SK-N-SH (cell line): Measurements from ENCODE around the gene RPS6KA1.

ENCODE experiments used
- CTCF ChIP-seq: fragments of 200-600 bp; sonication (generic); IDR thresholded peaks from 2 replicates; pipeline ENCODE4 v1.6.1; 2017; ENCODE audit warnings: antibody characterized with exemption, mild to moderate bottlenecking, moderate library complexity
- EP300 ChIP-seq, 2 experiments: IDR thresholded peaks; 2 replicates each; pipeline versions ENCODE4 v1.4.0 to v1.6.1; 2012; ENCODE audit warnings: borderline replicate concordance in 1 of 2, low read depth in 1 of 2, low read length in 1 of 2
- FOXJ3 ChIP-seq: sonication (generic); formaldehyde crosslinking; IDR thresholded peaks from 2 replicates; pipeline ENCODE4 v1.5.1; 2020; ENCODE audit warnings: mild to moderate bottlenecking, missing genetic modification reagents
- GATA2 ChIP-seq: sonication (generic); formaldehyde crosslinking; IDR thresholded peaks from 2 replicates; pipeline ENCODE4 v1.5.0; 2020; ENCODE audit warnings: mild to moderate bottlenecking, missing genetic modification reagents
- MAX ChIP-seq: IDR thresholded peaks from 2 replicates; pipeline ENCODE4 v1.4.0; 2012; ENCODE audit warnings: low read depth
- POLR2AphosphoS5 ChIP-seq: IDR thresholded peaks from 2 replicates; pipeline ENCODE4 v1.6.1; 2012; ENCODE audit warnings: low read depth, low read length
- REST ChIP-seq: IDR thresholded peaks from 2 replicates; pipeline ENCODE4 v1.6.1; 2012; ENCODE audit warnings: mild to moderate bottlenecking, low read depth, low read length, moderate library complexity
- RFX5 ChIP-seq: IDR thresholded peaks from 2 replicates; pipeline ENCODE4 v1.6.1; 2012; ENCODE audit warnings: mild to moderate bottlenecking, improper control_type of control experiment, low read length
- TCF12 ChIP-seq: IDR thresholded peaks from 2 replicates; pipeline ENCODE4 v1.4.0; 2012

DNA sequence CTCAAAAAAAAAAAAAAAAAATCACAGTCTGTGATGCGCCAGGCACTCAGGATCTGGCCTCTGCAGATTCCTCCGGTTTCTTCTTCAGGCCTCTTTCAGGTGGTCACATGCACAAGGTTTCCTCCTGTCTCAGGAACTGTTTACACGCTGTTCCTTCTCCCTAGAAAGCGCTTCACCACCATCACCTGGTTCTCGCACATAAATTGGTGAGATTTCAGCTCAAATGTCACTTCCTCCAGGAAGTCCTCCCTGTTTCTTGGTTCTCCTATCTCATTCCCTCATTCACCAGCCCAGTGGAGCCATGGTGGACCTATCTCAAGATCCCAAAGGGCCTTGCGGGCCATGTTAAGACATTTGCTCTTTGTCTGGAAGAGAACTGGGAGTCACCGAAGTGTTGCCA, 30.7 kb upstream of the RPS6KA1 start:
- TF ChIP-seq GATA2 (CRISPR knock-in tag) (no peak), TCF12 (no peak), CTCF (no peak), POLR2AphosphoS5 (no peak), EP300 (IDR thresholded peaks at IDR 0.05; ENCODE audit: borderline replicate concordance in 1 of 2, low read depth in 1 of 2, low read length in 1 of 2) (no peak), RFX5 (no peak), FOXJ3 (CRISPR knock-in tag) (no peak), MAX (no peak), REST (no peak)
